HepG2 (cell line): ENCODE measurements around the gene FAM174C. TPM values are rescaled to one million over a fixed set of nuclear protein-coding genes. Genes with fewer than 3 reads are reported as not detected.

Experiments used
- AGO2 ChIP-seq: fragments of 200-400 bp; formaldehyde crosslinking; optimal IDR thresholded peaks from 2 replicates; pipeline ENCODE3; 2017; ENCODE audit warnings: mild to moderate bottlenecking, low read depth, low read length, moderate library complexity
- ARNT ChIP-seq: fragments of 450-650 bp; IDR thresholded peaks from 2 replicates; pipeline ENCODE4 v1.6.1; 2017
- DPF2 ChIP-seq: sonication (generic); formaldehyde crosslinking; IDR thresholded peaks from 2 replicates; pipeline ENCODE4 v1.4.0; 2020; ENCODE audit warnings: mild to moderate bottlenecking, low read depth, missing genetic modification reagents, borderline replicate concordance
- ETV6 ChIP-seq: sonication (generic); formaldehyde crosslinking; conservative IDR thresholded peaks from 2 replicates; pipeline ENCODE4 v1.4.0; 2020; ENCODE audit warnings: missing genetic modification reagents
- FIP1L1 ChIP-seq: fragments of 200-400 bp; formaldehyde crosslinking; IDR thresholded peaks from 2 replicates; pipeline ENCODE4 v1.6.1; 2018; ENCODE audit warnings: low read depth, mild to moderate bottlenecking, low read length, moderate library complexity, borderline replicate concordance; ENCODE audit not compliant: insufficient read depth
- HNRNPK ChIP-seq: fragments of 200-400 bp; formaldehyde crosslinking; IDR thresholded peaks from 2 replicates; pipeline ENCODE4 v1.6.1; 2018; ENCODE audit warnings: low read length, low read depth, moderate library complexity, mild to moderate bottlenecking; ENCODE audit not compliant: poor library complexity, severe bottlenecking
- HNRNPLL ChIP-seq: fragments of 200-400 bp; formaldehyde crosslinking; IDR thresholded peaks from 2 replicates; pipeline ENCODE4 v1.6.1; 2017; ENCODE audit warnings: mild to moderate bottlenecking, low read depth, low read length; ENCODE audit not compliant: poor library complexity, severe bottlenecking
- KDM5B ChIP-seq: sonication (generic); formaldehyde crosslinking; IDR thresholded peaks from 2 replicates; pipeline ENCODE4 v1.4.0; 2020; ENCODE audit warnings: missing genetic modification reagents, mild to moderate bottlenecking, borderline replicate concordance
- LCORL ChIP-seq, 2 experiments: fragments of 450-650 bp in 1 of 2; sonication (generic) in 1 of 2; formaldehyde crosslinking in 1 of 2; IDR thresholded peaks; 2 replicates each; pipeline versions ENCODE4 v1.5.0 to v1.6.1; 2017 to 2020; ENCODE audit warnings: antibody characterized with exemption in 1 of 2, missing genetic modification reagents in 1 of 2
- MAFF ChIP-seq: IDR thresholded peaks from 2 replicates; pipeline ENCODE4 v1.6.1; 2011; ENCODE audit warnings: low read depth, low read length, improper control_type of control experiment
- NONO ChIP-seq, 2 experiments: fragments of 450-650 bp in 1 of 2; sonication (generic) in 1 of 2; formaldehyde crosslinking in 1 of 2; IDR thresholded peaks in 1 of 2; conservative IDR thresholded peaks in 1 of 2; 2 replicates each; pipeline versions ENCODE4 v1.6.1 to v1.8.0; 2017 to 2022; ENCODE audit warnings: mild to moderate bottlenecking in 1 of 2, missing genetic modification reagents in 1 of 2, moderate library complexity in 1 of 2
- PHF20 ChIP-seq: sonication (generic); formaldehyde crosslinking; IDR thresholded peaks from 2 replicates; pipeline ENCODE4 v1.5.0; 2020; ENCODE audit warnings: mild to moderate bottlenecking, missing genetic modification reagents
- RFX3 ChIP-seq: IDR thresholded peaks from 2 replicates; pipeline ENCODE4 v1.6.1; 2016; ENCODE audit warnings: missing biosample characterization, missing genetic modification reagents
- TCF7L2 ChIP-seq: IDR thresholded peaks from 2 replicates; pipeline ENCODE4 v1.6.1; 2011; ENCODE audit warnings: mild to moderate bottlenecking, low read depth, low read length, moderate library complexity
- ZMYM3 ChIP-seq: sonication (generic); formaldehyde crosslinking; IDR thresholded peaks from 2 replicates; pipeline ENCODE4 v1.5.1; 2020; ENCODE audit warnings: mild to moderate bottlenecking, missing genetic modification reagents
- ZNF296 ChIP-seq: sonication (generic); formaldehyde crosslinking; conservative IDR thresholded peaks from 2 replicates; pipeline ENCODE4 v1.5.0; 2020; ENCODE audit warnings: mild to moderate bottlenecking, missing genetic modification reagents
- ZNF337 ChIP-seq: sonication (generic); formaldehyde crosslinking; IDR thresholded peaks from 2 replicates; pipeline ENCODE4 v1.5.1; 2020; ENCODE audit warnings: missing genetic modification reagents, low read depth, mild to moderate bottlenecking, borderline replicate concordance
- ZNF740 ChIP-seq: sonication (generic); formaldehyde crosslinking; IDR thresholded peaks from 2 replicates; pipeline ENCODE4 v1.4.0; 2020; ENCODE audit warnings: missing genetic modification reagents
- ZNF879 ChIP-seq: sonication (generic); formaldehyde crosslinking; IDR thresholded peaks from 2 replicates; pipeline ENCODE4 v1.8.1; 2023; ENCODE audit warnings: missing genetic modification reagents
- polyA plus RNA-seq, 8 experiments: library from polyadenylated mRNA; depleted of rRNA in 3 of 8; stranded (reverse) in 7 of 8; unstranded in 1 of 8; fragments of >200 nt; fragmentation: Illumina TruSeq in 4 of 8; extraction: Trizol in 4 of 8; gene quantifications; 2 replicates each; pipeline versions ENCODE4 v1.2.1 to v1.2.3, GENCODE V29; 2011 to 2016; ENCODE audit warnings: low read depth in 4 of 8, missing spikeins in 1 of 8, mixed read lengths in 1 of 8; ENCODE audit not compliant: insufficient read depth in 1 of 8
- total RNA-seq, 5 experiments: library from RNA; depleted of rRNA; stranded (reverse); fragments of >200 nt; fragmentation: Illumina TruSeq; extraction: Trizol; gene quantifications; 2 replicates each; pipeline ENCODE4 v1.2.3, GENCODE V29; 2016; ENCODE audit warnings: low read depth in 1 of 5
- TF ChIP-seq, protein P1 (sequence below): sonication (generic); formaldehyde crosslinking; IDR thresholded peaks from 2 replicates; pipeline ENCODE4; 2020; ENCODE audit warnings: missing genetic modification reagents, mild to moderate bottlenecking, borderline replicate concordance
- TF ChIP-seq, protein P2 (sequence below): sonication (generic); formaldehyde crosslinking; IDR thresholded peaks from 2 replicates; pipeline ENCODE4 v1.4.0; 2020; ENCODE audit warnings: missing genetic modification reagents, borderline replicate concordance
- TF ChIP-seq, protein P3 (sequence below): sonication (generic); formaldehyde crosslinking; conservative IDR thresholded peaks from 2 replicates; pipeline ENCODE4 v1.4.0; 2020; ENCODE audit warnings: missing genetic modification reagents

FAM174C gene
- total and polyA plus RNA-seq, 2 of the 13 experiments (the other 11 are each of a cell fraction or from before 2014, with no cell fraction given): 19.5 to 31.3 TPM

DNA sequence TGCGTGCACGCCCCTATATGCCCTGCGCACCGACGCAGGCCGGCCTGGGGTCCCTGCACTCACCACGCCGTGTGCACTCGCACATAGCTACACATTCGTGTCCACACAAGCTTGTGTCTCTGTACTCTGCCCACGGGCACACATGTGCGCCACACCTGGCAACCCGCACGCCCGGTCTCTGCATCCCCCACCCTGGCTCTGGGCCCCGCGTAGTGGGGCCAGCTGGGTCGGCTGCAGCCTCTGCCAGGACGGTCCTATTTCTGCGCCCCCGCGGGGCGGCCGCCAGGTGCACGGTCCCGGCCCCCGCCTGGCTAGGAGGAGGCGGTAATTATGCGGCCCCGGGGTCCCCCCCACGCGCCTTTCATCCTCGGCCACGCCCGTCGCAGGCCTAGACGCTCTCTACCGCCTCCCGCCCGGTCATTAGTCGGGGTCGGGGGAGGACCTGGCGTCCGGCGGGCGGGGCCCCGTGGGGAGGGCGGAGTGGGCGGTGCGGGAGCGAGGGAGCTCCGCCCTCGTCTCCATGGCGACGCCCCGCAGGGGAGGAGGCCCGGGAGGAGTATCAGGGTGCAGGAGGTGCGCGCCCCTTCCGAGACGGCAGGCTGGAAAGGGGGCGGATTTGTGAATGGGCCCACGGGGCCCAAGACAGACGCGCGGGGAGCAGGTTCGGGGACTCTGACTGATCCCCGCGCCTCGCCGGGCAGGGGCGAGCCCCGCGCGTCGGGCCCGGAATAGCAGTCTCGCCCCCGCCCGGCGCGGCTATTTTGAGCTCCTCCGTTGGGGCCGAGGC lies 9.0 kb upstream of the FAM174C start (continued):
- TF ChIP-seq ETV6 (CRISPR knock-in tag): 0 out of 2 replicates have a peak, but pooled peaks have one; percentile 15
- TF ChIP-seq HNRNPLL: peak; percentile 65
- TF ChIP-seq AGO2: peak; percentile 83
- no peak for TF ChIP-seq PHF20 (CRISPR knock-in tag)
- TF ChIP-seq LCORL (IDR thresholded peaks at IDR 0.05): no peak
- TF ChIP-seq LCORL (CRISPR knock-in tag; IDR thresholded peaks at IDR 0.05): peak; percentile 54; the same call in 1 of the 2 replicates
- TF ChIP-seq KDM5B (CRISPR knock-in tag): peak; percentile 52; the same call in 1 of the 2 replicates
- peak; percentile 87 for TF ChIP-seq RFX3 (CRISPR knock-in tag)
- peak; percentile 78 for TF ChIP-seq HNRNPK
- TF ChIP-seq FIP1L1: no peak
- no peak; the same call in 1 of the 2 replicates for TF ChIP-seq DPF2 (CRISPR knock-in tag)
- TF ChIP-seq, protein P1, sequence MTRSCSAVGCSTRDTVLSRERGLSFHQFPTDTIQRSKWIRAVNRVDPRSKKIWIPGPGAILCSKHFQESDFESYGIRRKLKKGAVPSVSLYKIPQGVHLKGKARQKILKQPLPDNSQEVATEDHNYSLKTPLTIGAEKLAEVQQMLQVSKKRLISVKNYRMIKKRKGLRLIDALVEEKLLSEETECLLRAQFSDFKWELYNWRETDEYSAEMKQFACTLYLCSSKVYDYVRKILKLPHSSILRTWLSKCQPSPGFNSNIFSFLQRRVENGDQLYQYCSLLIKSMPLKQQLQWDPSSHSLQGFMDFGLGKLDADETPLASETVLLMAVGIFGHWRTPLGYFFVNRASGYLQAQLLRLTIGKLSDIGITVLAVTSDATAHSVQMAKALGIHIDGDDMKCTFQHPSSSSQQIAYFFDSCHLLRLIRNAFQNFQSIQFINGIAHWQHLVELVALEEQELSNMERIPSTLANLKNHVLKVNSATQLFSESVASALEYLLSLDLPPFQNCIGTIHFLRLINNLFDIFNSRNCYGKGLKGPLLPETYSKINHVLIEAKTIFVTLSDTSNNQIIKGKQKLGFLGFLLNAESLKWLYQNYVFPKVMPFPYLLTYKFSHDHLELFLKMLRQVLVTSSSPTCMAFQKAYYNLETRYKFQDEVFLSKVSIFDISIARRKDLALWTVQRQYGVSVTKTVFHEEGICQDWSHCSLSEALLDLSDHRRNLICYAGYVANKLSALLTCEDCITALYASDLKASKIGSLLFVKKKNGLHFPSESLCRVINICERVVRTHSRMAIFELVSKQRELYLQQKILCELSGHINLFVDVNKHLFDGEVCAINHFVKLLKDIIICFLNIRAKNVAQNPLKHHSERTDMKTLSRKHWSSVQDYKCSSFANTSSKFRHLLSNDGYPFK (CRISPR knock-in tag): peak; percentile 28; the same call in 1 of the 2 replicates
- no peak for TF ChIP-seq ZMYM3 (CRISPR knock-in tag)
- TF ChIP-seq ARNT: no peak
- TF ChIP-seq TCF7L2: no peak
- peak; percentile 92 for TF ChIP-seq ZNF740 (CRISPR knock-in tag)
- TF ChIP-seq, protein P2, sequence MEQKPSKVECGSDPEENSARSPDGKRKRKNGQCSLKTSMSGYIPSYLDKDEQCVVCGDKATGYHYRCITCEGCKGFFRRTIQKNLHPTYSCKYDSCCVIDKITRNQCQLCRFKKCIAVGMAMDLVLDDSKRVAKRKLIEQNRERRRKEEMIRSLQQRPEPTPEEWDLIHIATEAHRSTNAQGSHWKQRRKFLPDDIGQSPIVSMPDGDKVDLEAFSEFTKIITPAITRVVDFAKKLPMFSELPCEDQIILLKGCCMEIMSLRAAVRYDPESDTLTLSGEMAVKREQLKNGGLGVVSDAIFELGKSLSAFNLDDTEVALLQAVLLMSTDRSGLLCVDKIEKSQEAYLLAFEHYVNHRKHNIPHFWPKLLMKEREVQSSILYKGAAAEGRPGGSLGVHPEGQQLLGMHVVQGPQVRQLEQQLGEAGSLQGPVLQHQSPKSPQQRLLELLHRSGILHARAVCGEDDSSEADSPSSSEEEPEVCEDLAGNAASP (CRISPR knock-in tag): peak; percentile 83; the same call in 1 of the 2 replicates
- TF ChIP-seq NONO (IDR thresholded peaks at IDR 0.05): no peak
- TF ChIP-seq NONO (CRISPR knock-in tag; conservative IDR thresholded peaks at IDR 0.05): peak; percentile 57
- TF ChIP-seq ZNF337 (CRISPR knock-in tag): no peak
- TF ChIP-seq, protein P3, sequence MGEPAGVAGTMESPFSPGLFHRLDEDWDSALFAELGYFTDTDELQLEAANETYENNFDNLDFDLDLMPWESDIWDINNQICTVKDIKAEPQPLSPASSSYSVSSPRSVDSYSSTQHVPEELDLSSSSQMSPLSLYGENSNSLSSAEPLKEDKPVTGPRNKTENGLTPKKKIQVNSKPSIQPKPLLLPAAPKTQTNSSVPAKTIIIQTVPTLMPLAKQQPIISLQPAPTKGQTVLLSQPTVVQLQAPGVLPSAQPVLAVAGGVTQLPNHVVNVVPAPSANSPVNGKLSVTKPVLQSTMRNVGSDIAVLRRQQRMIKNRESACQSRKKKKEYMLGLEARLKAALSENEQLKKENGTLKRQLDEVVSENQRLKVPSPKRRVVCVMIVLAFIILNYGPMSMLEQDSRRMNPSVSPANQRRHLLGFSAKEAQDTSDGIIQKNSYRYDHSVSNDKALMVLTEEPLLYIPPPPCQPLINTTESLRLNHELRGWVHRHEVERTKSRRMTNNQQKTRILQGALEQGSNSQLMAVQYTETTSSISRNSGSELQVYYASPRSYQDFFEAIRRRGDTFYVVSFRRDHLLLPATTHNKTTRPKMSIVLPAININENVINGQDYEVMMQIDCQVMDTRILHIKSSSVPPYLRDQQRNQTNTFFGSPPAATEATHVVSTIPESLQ: no peak
- no peak for TF ChIP-seq MAFF
- no peak for TF ChIP-seq ZNF296 (CRISPR knock-in tag)
- no peak for TF ChIP-seq ZNF879 (CRISPR knock-in tag)
